Adipose tissue (tissue), 3 donors: ENCODE measurements around the gene YIPF4. TPM values are rescaled to one million over a fixed set of nuclear protein-coding genes. Genes with fewer than 3 reads are reported as not detected.

Source experiments
- H3K27ac ChIP-seq: one replicate; pipeline ENCODE4 v1.5.1; 2013; ENCODE audit warnings: low read depth, low read length
- WGBS, 3 donors: extraction: QIAGEN DNeasy Blood & Tissue Kit; methylation state at CpG; one replicate each; pipeline ENCODE4 v1.1.7; 2013; 5-methylcytosine and 5-hydroxymethylcytosine counted together
- polyA plus RNA-seq, 3 donors: library from polyadenylated mRNA; stranded (reverse); fragments of 200-250 nt; gene quantifications; one replicate each; pipeline ENCODE4 v1.2.3, GENCODE V29; 2013
- donor health status: healthy with polysubstance abuse.
- donor health status: Bipolar disorder and iron deficiency.
- donor health status: healthy.

Gene YIPF4
- polyA plus RNA-seq = 10 to 100 TPM; 12.9 to 15.7 (median 14.6) TPM

GRCh38 chr2:32277674-32278477, at the start of gene YIPF4:
Gene YIPF4, plus strand, starts transcription at chr2:32277904. Its CDS starts 252 bp downstream, at chr2:32278156.
- 0% methylated on average over 58 to 59 of the region's 59 CpGs for whole genome bisulfite sequencing, 3 donors
- no peak within 1 kb of the TSS for H3K27ac ChIP-seq

DNA sequence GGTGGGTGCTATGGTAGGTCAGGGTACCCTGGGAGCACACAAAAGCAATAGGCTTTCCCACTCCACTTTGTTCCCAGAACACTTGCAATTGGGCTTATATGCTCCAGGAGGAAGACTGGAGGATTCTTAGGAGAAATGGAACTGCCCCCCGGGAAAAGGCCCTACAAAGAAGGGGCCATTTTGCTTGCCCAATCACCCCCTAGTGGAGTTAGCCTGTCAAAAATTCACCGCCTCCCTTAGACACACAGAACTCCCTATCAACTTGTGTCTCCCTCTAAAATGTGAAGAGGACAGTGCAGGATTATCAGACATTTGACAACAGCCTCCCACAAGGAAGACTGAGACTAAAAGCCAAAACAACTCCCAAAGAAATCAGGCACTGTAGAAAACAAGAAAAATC, 49.5 kb upstream of the YIPF4 start:
- H3K27ac ChIP-seq = no peak overlapping the region
- WGBS, 3 donors = 88 to 89% (median 88%) methylated on average over 2 of the region's 2 CpGs

DNA sequence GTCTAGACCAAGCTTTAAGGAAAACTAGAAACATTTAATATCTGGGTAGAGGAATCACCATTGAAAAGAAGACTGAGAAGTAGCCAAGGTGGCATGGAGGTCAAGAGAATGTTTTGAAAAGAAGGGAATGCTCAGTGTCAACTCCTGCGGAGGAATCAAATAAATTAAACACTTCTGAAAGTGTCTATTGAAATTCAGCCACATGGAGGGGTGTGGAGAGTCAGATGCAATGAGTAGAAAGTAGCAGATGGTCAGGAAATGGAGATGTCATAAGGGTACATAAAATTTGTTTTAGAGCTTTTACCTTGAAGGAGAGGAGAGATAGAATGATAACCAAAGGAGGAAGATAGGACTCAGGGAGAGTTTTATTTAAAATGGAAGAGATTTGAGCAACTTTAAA, 48.1 kb upstream of the YIPF4 start:
- 38 to 56% (median 41%) methylated on average over 1 of the region's 1 CpG for WGBS, 3 donors
- no peak overlapping the region for H3K27ac ChIP-seq

GRCh38 chr2:32231959-32232358, 45.7 kb upstream of the YIPF4 start:
- H3K27ac ChIP-seq = no peak overlapping the region
- 48 to 96% (median 94%) methylated on average over 4 of the region's 4 CpGs for WGBS, 3 donors

DNA sequence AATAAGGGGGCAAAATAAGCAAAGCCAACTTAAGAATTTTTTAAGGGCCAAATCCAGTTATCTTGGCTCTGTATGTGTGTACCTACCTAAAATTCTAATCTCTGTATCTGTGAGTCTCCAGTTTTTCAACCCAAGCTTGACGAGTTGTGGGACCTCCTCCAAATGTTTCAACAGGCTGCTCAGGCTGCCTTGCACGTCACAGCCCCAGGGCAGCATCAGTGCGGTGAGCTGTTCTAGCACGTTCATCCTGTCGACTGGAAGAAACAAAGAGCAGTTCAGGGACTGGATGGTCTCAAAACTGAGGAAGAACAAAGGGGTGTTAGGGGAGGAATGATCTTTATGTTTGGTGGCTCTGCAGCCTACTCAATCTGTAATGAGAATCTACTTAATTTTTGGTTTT, 42.4 kb upstream of the YIPF4 start:
- WGBS, 3 donors = 82 to 87% (median 85%) methylated on average over 5 of the region's 5 CpGs
- no peak overlapping the region for H3K27ac ChIP-seq

DNA sequence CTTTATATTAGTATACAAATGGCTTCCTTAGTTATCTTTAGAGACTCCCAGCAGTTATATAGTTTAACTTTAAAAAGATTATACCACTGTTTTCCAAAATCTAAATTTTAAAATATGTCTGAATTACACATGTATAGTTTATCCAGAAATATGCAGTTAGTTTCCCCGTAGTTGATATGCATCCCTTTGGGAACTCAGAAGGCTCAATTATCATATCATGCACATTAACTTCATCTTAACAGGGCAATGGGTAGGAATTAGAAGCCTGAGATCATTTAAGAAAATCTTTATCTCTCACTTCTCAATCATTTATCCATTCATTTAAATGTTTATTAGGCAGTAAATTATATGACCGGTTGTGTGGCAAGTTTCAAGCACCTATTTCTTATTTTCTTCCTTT, 40.2 kb upstream of the YIPF4 start:
- 87 to 91% (median 88%) methylated on average over 2 of the region's 2 CpGs for WGBS, 3 donors
- H3K27ac ChIP-seq = no peak overlapping the region

- no peak overlapping the region for H3K27ac ChIP-seq
- WGBS, 3 donors = 76 to 85% (median 79%) methylated on average over 2 of the region's 2 CpGs
These were observed 39.7 kb upstream of the YIPF4 start for GRCh38 chr2:32237996-32238395.

DNA sequence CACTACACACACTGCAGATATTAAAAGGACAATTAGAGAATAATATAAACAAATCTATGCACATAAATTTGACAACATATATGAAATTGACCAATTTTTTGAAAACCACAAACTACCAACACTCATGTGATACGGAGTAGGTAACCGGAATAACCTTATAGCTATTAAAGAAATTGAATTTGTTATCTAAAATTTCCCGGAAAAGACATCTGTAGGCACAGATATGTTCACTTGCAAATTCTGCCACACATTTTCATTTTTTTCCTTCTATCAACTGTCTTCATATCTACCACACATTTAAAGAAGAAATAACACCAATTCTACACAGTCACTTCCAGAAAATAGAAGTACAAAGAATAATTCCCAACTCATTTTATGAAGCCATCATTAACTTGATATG, 35.4 kb upstream of the YIPF4 start:
- H3K27ac ChIP-seq = no peak overlapping the region

DNA sequence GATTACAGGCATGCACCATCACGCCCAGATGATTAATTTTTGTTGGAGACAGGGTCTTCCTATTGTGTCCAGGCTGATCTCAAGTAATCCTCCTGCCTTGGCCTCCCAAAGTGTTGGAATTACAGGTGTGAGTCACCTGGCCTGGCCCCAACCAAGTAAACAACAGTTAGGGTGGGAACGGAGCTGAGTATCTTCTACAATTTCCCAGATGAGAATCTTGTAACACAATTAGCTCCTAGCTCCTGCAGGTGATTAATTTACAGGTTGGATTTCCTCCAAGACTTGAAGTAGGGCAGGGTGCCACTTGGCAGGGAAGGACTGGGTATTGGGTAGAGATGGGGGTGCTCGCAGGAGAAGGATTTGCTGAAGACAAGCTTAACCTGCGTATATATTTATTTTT, 30.8 kb upstream of the YIPF4 start:
- 48 to 89% (median 88%) methylated on average over 4 of the region's 4 CpGs for WGBS, 3 donors
- no peak overlapping the region for H3K27ac ChIP-seq

More for the DNA sequence above, 35.4 kb upstream of the YIPF4 start:
- whole genome bisulfite sequencing, 3 donors = 92 to 94% (median 92%) methylated on average over 3 of the region's 3 CpGs

GRCh38 chr2:32248299-32248698, 29.4 kb upstream of the YIPF4 start:
- H3K27ac ChIP-seq = no peak overlapping the region
- WGBS, 3 donors = 85 to 97% (median 95%) methylated on average over 3 of the region's 3 CpGs

- 39 to 71% (median 68%) methylated on average over 2 of the region's 2 CpGs for WGBS, 3 donors
- no peak overlapping the region for H3K27ac ChIP-seq
These were observed 27.9 kb upstream of the YIPF4 start for GRCh38 chr2:32249731-32250236.

DNA sequence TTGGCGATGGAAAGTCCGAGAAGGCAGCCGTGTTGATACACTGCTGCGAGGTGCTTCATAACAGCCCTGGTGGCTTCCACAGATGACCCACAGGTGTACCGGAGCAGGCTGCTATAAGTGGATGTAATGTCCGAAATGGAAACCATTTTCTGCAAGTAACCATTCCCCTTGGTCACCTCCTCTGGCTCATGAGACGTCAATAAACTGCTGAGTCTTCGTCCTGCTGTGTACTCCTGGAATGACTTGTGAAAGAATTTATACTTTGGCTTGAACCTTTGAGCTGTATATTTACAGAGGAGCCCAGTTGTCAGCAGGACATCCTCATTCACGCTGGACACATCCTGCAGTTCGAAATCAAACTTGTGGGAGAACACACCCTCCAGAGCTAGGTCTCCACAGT, 27.4 kb upstream of the YIPF4 start:
- no peak overlapping the region for H3K27ac ChIP-seq
- WGBS, 3 donors = 64 to 80% (median 79%) methylated on average over 10 of the region's 10 CpGs

DNA sequence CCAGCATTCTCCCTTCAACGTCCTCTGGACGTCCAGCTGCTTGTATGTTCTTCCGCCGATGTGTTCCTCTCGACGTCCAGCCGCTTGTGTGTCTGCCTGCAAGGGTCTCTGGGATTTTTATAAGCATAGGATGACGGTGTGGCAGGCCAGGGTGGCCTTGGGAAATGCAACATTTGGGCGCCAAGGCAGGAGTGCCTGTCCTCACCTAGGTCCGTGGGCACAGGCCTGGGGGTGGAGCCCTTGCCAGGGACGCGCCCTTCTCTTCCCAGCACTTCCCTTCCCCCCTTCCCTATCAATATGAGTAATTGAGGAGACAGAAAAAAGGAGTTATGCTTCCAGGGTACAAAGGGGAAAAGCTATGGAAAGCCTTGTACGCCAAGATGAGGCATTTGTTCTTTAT, 19.5 kb upstream of the YIPF4 start:
- 82 to 86% (median 82%) methylated on average over 13 of the region's 13 CpGs for WGBS, 3 donors
- no peak overlapping the region for H3K27ac ChIP-seq

DNA sequence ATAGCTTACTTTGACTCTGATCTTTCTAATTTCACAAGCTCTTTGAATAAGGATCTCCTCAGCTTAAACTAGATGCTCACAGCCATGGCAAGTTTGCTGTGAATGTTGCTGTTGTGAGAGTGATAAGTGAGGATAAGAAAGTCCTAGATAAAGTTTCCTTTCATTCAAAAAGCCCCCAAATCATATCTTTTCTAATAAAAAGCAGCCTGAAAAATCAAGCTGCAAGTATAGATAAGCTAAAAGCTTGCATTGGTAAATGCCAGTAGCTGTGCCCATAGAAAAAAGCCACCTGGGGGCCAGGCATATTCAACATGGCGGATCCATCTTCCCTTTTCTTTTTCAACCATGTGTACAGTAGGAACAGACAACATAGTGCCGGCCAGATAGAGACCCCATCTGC, 17.3 kb upstream of the YIPF4 start:
- no peak overlapping the region for H3K27ac ChIP-seq
- 75 to 91% (median 81%) methylated on average over 2 of the region's 2 CpGs for WGBS, 3 donors

- WGBS, 3 donors = 64 to 85% (median 74%) methylated on average over 3 of the region's 3 CpGs
- no peak overlapping the region for H3K27ac ChIP-seq
These were observed 15.6 kb upstream of the YIPF4 start for GRCh38 chr2:32262105-32262504.

GRCh38 chr2:32264422-32265105, 13.1 kb upstream of the YIPF4 start, which contains the start of gene NLRC4:
Gene NLRC4, minus strand, starts transcription at chr2:32264886. Its CDS starts 8,111 bp downstream, at chr2:32256775.
- no peak within 1 kb of the TSS for H3K27ac ChIP-seq
- WGBS, 3 donors = 55 to 79% (median 61%) methylated on average over 7 of the region's 7 CpGs

- no peak overlapping the region for H3K27ac ChIP-seq
- 70 to 85% (median 81%) methylated on average over 2 of the region's 2 CpGs for WGBS, 3 donors
These were observed 6.6 kb upstream of the YIPF4 start for GRCh38 chr2:32271063-32271462.

GRCh38 chr2:32272279-32272678, 5.4 kb upstream of the YIPF4 start:
- no peak overlapping the region for H3K27ac ChIP-seq
- WGBS, 3 donors = 48 to 55% (median 50%) methylated on average over 3 of the region's 3 CpGs

DNA sequence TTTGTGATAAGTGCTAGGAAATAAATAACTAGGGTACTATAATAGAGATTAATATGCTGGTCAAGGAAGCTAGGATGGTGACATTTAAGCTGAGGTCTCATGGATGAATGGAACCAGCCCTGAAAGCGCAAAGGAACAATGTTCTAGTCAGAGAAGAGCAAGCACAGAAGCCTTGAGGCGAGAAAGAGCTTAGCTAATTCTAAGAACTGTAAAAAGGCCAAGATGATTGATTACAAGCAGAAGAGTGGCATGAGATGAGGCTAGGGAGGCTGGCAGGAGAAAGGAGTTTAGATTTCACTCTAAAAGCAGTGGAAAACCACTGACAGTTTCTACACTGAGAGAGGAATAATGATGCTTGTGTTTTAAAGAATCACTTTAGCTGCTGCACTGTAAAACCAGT, 3.4 kb upstream of the YIPF4 start:
- 62 to 85% (median 79%) methylated on average over 2 of the region's 2 CpGs for WGBS, 3 donors
- no peak overlapping the region for H3K27ac ChIP-seq
